ENCODE measurements around the gene CT45A7. TPM values are rescaled to one million over a fixed set of nuclear protein-coding genes. Genes with fewer than 3 reads are reported as not detected.
"Not testable (repeated sequence)": the region's sequence is repeated elsewhere in the genome, so short reads cannot be mapped to it uniquely, and the experiment has no call there.

The CT45A7 gene
- total and polyA plus RNA-seq, 2 of the 4 experiments (the other 2 are of a cell fraction): not detected

GRCh38 chrX:135871712-135872111 is 34.6 kb upstream of the CT45A7 start, which contains the start of gene CT45A9:
CT45A9 (minus strand) TSS chrX:135871812; CDS start chrX:135868061, 3,751 bp downstream.
- H2AK9ac ChIP-seq (replicated peaks; ENCODE audit: low read depth, low read length, poor library complexity); H4K20me1 ChIP-seq (ENCODE audit: insufficient read depth, low read length); H4K8ac ChIP-seq (ENCODE audit: low read depth in 2 of 2, low read length in 2 of 2); H3K9ac ChIP-seq (ENCODE audit: low read depth, low read length); H2BK15ac ChIP-seq (ENCODE audit: low read depth, low read length); intact Hi-C loops (cut with micrococcal nuclease); H3K36me3 ChIP-seq (ENCODE audit: control insufficient read depth, insufficient read depth, low read length); H3K27ac ChIP-seq (ENCODE audit: insufficient read depth, low read length); ATAC-seq (ENCODE audit: low read depth); H3K79me1 ChIP-seq (ENCODE audit: low read depth in 1 of 2, low read length in 2 of 2); in situ Hi-C loops (cut with MboI; ENCODE audit: low sequenced_read_pairs); H3K4me3 ChIP-seq (ENCODE audit: insufficient read depth, low read depth, low read length); H2BK5ac ChIP-seq (ENCODE audit: low read depth, low read length, poor library complexity, severe bottlenecking); H3K14ac ChIP-seq (replicated peaks; ENCODE audit: low read depth, low read length); H3K4me2 ChIP-seq (ENCODE audit: low read depth, low read length); H3K4ac ChIP-seq (ENCODE audit: low read depth, low read length); H4K5ac ChIP-seq (ENCODE audit: low read depth, low read length); POLR2A ChIA-PET (ENCODE audit: unreplicated experiment); H3K56ac ChIP-seq (ENCODE audit: extremely low read depth, insufficient read depth, low read length); H2AFZ ChIP-seq (replicated peaks; ENCODE audit: low read length, poor library complexity); H3K4me1 ChIP-seq (ENCODE audit: control insufficient read depth, insufficient read depth, low read length); CTCF ChIA-PET; H3K9me1 ChIP-seq (ENCODE audit: insufficient read depth, low read length); H3K23ac ChIP-seq (ENCODE audit: low read depth, low read length); dilution Hi-C loops (cut with HindIII; ENCODE audit: low sequenced_read_pairs, unreplicated experiment); BruUV-seq (replicated peaks); H2BK20ac ChIP-seq (ENCODE audit: low read depth, low read length); H3K27me3 ChIP-seq (ENCODE audit: control insufficient read depth, insufficient read depth, low read length); H3K9me3 ChIP-seq (ENCODE audit: control insufficient read depth, insufficient read depth, low read length); DNase-seq; H2BK120ac ChIP-seq (ENCODE audit: low read depth, low read length); H2AK5ac ChIP-seq (ENCODE audit: low read depth, low read length); H3K18ac ChIP-seq (ENCODE audit: low read depth, low read length); H4K91ac ChIP-seq (ENCODE audit: insufficient read depth, low read depth, low read length): not testable (repeated sequence)
- no CpG with 5 or more reads among the region's 17 CpGs for WGBS, 2 experiments (ENCODE audit: extremely low coverage in 2 of 2, insufficient read length in 1 of 2)

DNA sequence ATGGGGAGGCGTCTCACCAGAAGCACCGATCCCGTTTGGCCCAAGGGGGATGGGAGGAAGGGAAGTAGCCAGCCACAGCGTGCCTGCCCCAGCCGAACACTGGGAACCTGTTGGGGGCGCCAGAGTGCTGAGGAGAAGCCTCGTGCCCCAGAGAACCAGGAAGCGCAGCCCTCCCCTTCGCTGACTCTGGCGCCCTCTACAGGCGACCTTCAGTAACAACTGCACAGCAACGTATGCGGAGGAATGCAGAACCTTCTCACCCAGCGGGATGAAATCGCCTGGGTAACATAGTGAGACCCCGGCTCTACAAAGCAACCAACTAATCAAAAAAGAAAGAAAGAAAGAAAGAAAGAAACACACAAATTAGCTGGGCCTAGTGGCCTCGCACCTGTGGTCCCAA is 17.4 kb upstream of the CT45A7 start, which contains the start of gene CT45A8:
Gene CT45A8, minus strand, starts transcription at position 101 of the 400 bp plus-strand sequence. CDS start 3,755 bp downstream, outside the sequence.
- dilution Hi-C loops (cut with HindIII; ENCODE audit: low sequenced_read_pairs, unreplicated experiment): not testable (repeated sequence)

More for the DNA sequence above, 17.4 kb upstream of the CT45A7 start, which contains the start of gene CT45A8:
- H2AFZ ChIP-seq (replicated peaks; ENCODE audit: low read length, poor library complexity); H3K4ac ChIP-seq (ENCODE audit: low read depth, low read length); in situ Hi-C loops (cut with MboI; ENCODE audit: low sequenced_read_pairs); H2BK120ac ChIP-seq (ENCODE audit: low read depth, low read length); H4K91ac ChIP-seq (ENCODE audit: insufficient read depth, low read depth, low read length); H4K5ac ChIP-seq (ENCODE audit: low read depth, low read length); H4K20me1 ChIP-seq (ENCODE audit: insufficient read depth, low read length); H3K79me1 ChIP-seq (ENCODE audit: low read depth in 1 of 2, low read length in 2 of 2); CTCF ChIA-PET; H3K9ac ChIP-seq (ENCODE audit: low read depth, low read length); H3K27ac ChIP-seq (ENCODE audit: insufficient read depth, low read length); H3K27me3 ChIP-seq (ENCODE audit: control insufficient read depth, insufficient read depth, low read length); H2AK5ac ChIP-seq (ENCODE audit: low read depth, low read length); H2BK15ac ChIP-seq (ENCODE audit: low read depth, low read length); H3K14ac ChIP-seq (replicated peaks; ENCODE audit: low read depth, low read length); BruUV-seq (replicated peaks); H2AK9ac ChIP-seq (replicated peaks; ENCODE audit: low read depth, low read length, poor library complexity); H3K9me1 ChIP-seq (ENCODE audit: insufficient read depth, low read length); H3K23ac ChIP-seq (ENCODE audit: low read depth, low read length); H3K18ac ChIP-seq (ENCODE audit: low read depth, low read length); H3K4me3 ChIP-seq (ENCODE audit: insufficient read depth, low read depth, low read length); POLR2A ChIA-PET (ENCODE audit: unreplicated experiment); H4K8ac ChIP-seq (ENCODE audit: low read depth in 2 of 2, low read length in 2 of 2); H3K4me1 ChIP-seq (ENCODE audit: control insufficient read depth, insufficient read depth, low read length); H3K56ac ChIP-seq (ENCODE audit: extremely low read depth, insufficient read depth, low read length); H3K4me2 ChIP-seq (ENCODE audit: low read depth, low read length); H3K36me3 ChIP-seq (ENCODE audit: control insufficient read depth, insufficient read depth, low read length); DNase-seq; H2BK20ac ChIP-seq (ENCODE audit: low read depth, low read length); H2BK5ac ChIP-seq (ENCODE audit: low read depth, low read length, poor library complexity, severe bottlenecking); intact Hi-C loops (cut with micrococcal nuclease); ATAC-seq (ENCODE audit: low read depth); H3K9me3 ChIP-seq (ENCODE audit: control insufficient read depth, insufficient read depth, low read length): not testable (repeated sequence)
- no CpG with 5 or more reads among the region's 17 CpGs for WGBS, 2 experiments (ENCODE audit: extremely low coverage in 2 of 2, insufficient read length in 1 of 2)

All from IMR-90 (cell line).